Measurements from ENCODE around the gene UBAP2. TPM values are rescaled to one million over a fixed set of nuclear protein-coding genes. Genes with fewer than 3 reads are reported as not detected.

Gene UBAP2
- total RNA-seq, 2 experiments from 2014 or later: 24.7 to 26.5 TPM

GRCh38 chr9:34085581-34086500 lies 37.2 kb upstream of the UBAP2 start:
- H3K36me3 ChIP-seq (ENCODE audit: insufficient read depth, low read length): peaks cover 47% of the 10 kb centered on the region
- Mint-ChIP-seq H3K27me3 (no peaks in the 10 kb centered on the region), H3K27ac (no peak overlapping the region), H3K4me3 (no peak overlapping the region), H3K9me3 (no peaks in the 10 kb centered on the region), H3K4me1 (ENCODE audit: low read depth) (no peaks in the 10 kb centered on the region), H3K36me3 (ENCODE audit: low read depth) (peaks cover 48% of the 10 kb centered on the region)
- no peaks in the 10 kb centered on the region for H3K4me1 ChIP-seq (ENCODE audit: insufficient read depth, low read length)
- ATAC-seq (ENCODE audit: poor library complexity): no peak
- H3K27ac ChIP-seq (ENCODE audit: low read depth in 1 of 2, low read length in 2 of 2): no peak overlapping the region
- CTCF ChIA-PET: no interaction called here
- no peak overlapping the region for H3K4me3 ChIP-seq (ENCODE audit: low read length)
- H3K9me3 ChIP-seq (ENCODE audit: control insufficient read depth in 1 of 2, insufficient read depth in 1 of 2, low read length in 2 of 2): no peaks in the 10 kb centered on the region
- no peak for TF ChIP-seq CTCF (IDR thresholded peaks at IDR 0.05)
- DNase-seq: no peak
- no peaks in the 10 kb centered on the region for H3K27me3 ChIP-seq (ENCODE audit: control insufficient read depth in 1 of 2, insufficient read depth in 2 of 2, low read length in 2 of 2)
- intact Hi-C loops (cut with DNase I, micrococcal nuclease): no loop called here
- POLR2A ChIA-PET: no interaction called here

- H3K27me3 Mint-ChIP-seq: no peaks in the 10 kb centered on the region
- H3K27ac ChIP-seq (ENCODE audit: low read depth in 1 of 2, low read length in 2 of 2): no peak overlapping the region
- H3K36me3 ChIP-seq (ENCODE audit: insufficient read depth, low read length): peaks cover 35% of the 10 kb centered on the region
- POLR2A ChIA-PET: no interaction called here
- peaks cover 35% of the 10 kb centered on the region for H3K36me3 Mint-ChIP-seq (ENCODE audit: low read depth)
- no peaks in the 10 kb centered on the region for H3K4me1 ChIP-seq (ENCODE audit: insufficient read depth, low read length)
- TF ChIP-seq CTCF (IDR thresholded peaks at IDR 0.05): no peak
- peak overlapping the region; percentile 25 for H3K27ac Mint-ChIP-seq
- no peak overlapping the region for H3K4me3 ChIP-seq (ENCODE audit: low read length)
- no peak overlapping the region for H3K4me3 Mint-ChIP-seq
- H3K27me3 ChIP-seq (ENCODE audit: control insufficient read depth in 1 of 2, insufficient read depth in 2 of 2, low read length in 2 of 2): no peaks in the 10 kb centered on the region
- no peaks in the 10 kb centered on the region for H3K9me3 Mint-ChIP-seq
- DNase-seq (no peak), ATAC-seq (ENCODE audit: poor library complexity) (no peak)
- intact Hi-C loops (cut with DNase I, micrococcal nuclease): no loop called here
- CTCF ChIA-PET: no interaction called here
- no peaks in the 10 kb centered on the region for H3K4me1 Mint-ChIP-seq (ENCODE audit: low read depth)
- no peaks in the 10 kb centered on the region for H3K9me3 ChIP-seq (ENCODE audit: control insufficient read depth in 1 of 2, insufficient read depth in 1 of 2, low read length in 2 of 2)
These were observed 35.9 kb upstream of the UBAP2 start for GRCh38 chr9:34084562-34084961.

- H3K36me3 ChIP-seq (ENCODE audit: insufficient read depth, low read length): no peaks in the 10 kb centered on the region
- no peaks in the 10 kb centered on the region for H3K9me3 ChIP-seq (ENCODE audit: control insufficient read depth in 1 of 2, insufficient read depth in 1 of 2, low read length in 2 of 2)
- Mint-ChIP-seq H3K27ac (no peak overlapping the region), H3K9me3 (no peaks in the 10 kb centered on the region), H3K4me1 (ENCODE audit: low read depth) (no peaks in the 10 kb centered on the region), H3K36me3 (ENCODE audit: low read depth) (no peaks in the 10 kb centered on the region), H3K27me3 (no peaks in the 10 kb centered on the region), H3K4me3 (no peak overlapping the region)
- H3K4me1 ChIP-seq (ENCODE audit: insufficient read depth, low read length): no peaks in the 10 kb centered on the region
- POLR2A ChIA-PET: no interaction called here
- CTCF ChIA-PET: no interaction called here
- no peak overlapping the region for H3K27ac ChIP-seq (ENCODE audit: low read depth in 1 of 2, low read length in 2 of 2)
- ATAC-seq (ENCODE audit: poor library complexity) (no peak), DNase-seq (no peak)
- H3K27me3 ChIP-seq (ENCODE audit: control insufficient read depth in 1 of 2, insufficient read depth in 2 of 2, low read length in 2 of 2): no peaks in the 10 kb centered on the region
- no peak for TF ChIP-seq CTCF (IDR thresholded peaks at IDR 0.05)
- H3K4me3 ChIP-seq (ENCODE audit: low read length): no peak overlapping the region
- intact Hi-C loops (cut with DNase I, micrococcal nuclease): loop anchor here in 1 of 2 experiments (10.0 kb wide), 1 partner anchor 64 kb away; no protein-coding TSS in a partner anchor
These were observed 30.5 kb upstream of the UBAP2 start for GRCh38 chr9:34079181-34079580.
